Endothelial cell of umbilical vein (primary cell): ENCODE data around the gene KAZN. TPM values are rescaled to one million over a fixed set of nuclear protein-coding genes. Genes with fewer than 3 reads are reported as not detected.

ENCODE experiments used
- BruUV-seq: library from RNA; stranded (reverse); fragments of 400-500 nt; replicated peaks from 2 replicates; lab custom pipeline; 2021; lab: Mats Ljungman, UMichigan
- CTCF ChIA-PET: fragments of 300-600, 350-600 bp; sonication (Branson Sonifier 250); formaldehyde crosslinking; loops from one replicate; lab custom pipeline; 2021; ENCODE audit warnings: antibody characterized with exemption, inconsistent platforms; lab: Charles Lee
- POLR2A ChIA-PET: fragments of 300-600, 350-600 bp; sonication (Branson Sonifier 250); formaldehyde crosslinking; loops from one replicate; lab custom pipeline; 2021; ENCODE audit warnings: antibody characterized with exemption, inconsistent platforms; lab: Charles Lee
- DNase-seq: peaks from one replicate; pipeline ENCODE4 v3.0.0-alpha.2; 2011; ENCODE audit warnings: low read depth, low spot score
- FAIRE-seq: peaks from 2 replicates; lab custom pipeline; 2011; peaks lifted over from hg19 to GRCh38; lab: Jason Lieb, UNC
- H2AFZ ChIP-seq: 2 replicates; pipeline ENCODE4 v1.6.0; 2012; ENCODE audit warnings: low read depth, low read length, control low read depth, inconsistent platforms
- H3K27ac ChIP-seq: 2 replicates; pipeline ENCODE4 v1.5.1; 2011; ENCODE audit warnings: low read depth, mild to moderate bottlenecking, control low read depth, low read length, moderate library complexity; ENCODE audit not compliant: insufficient read depth
- H3K27me3 ChIP-seq, 2 experiments: 2 replicates each; pipeline versions ENCODE4 v1.6.0 to v1.6.1; 2011; ENCODE audit warnings: low read length in 2 of 2, mixed read lengths in 1 of 2; ENCODE audit not compliant: control insufficient read depth in 2 of 2, insufficient read depth in 2 of 2
- H3K36me3 ChIP-seq, 2 experiments: 2 replicates in 1 of 2; 3 replicates in 1 of 2; pipeline ENCODE4 v1.5.1; 2011; ENCODE audit warnings: low read length in 2 of 2, mild to moderate bottlenecking in 1 of 2, moderate library complexity in 1 of 2; ENCODE audit not compliant: control insufficient read depth in 2 of 2, insufficient read depth in 2 of 2; ENCODE audit errors: extremely low read depth in 1 of 2
- H3K4me1 ChIP-seq: 3 replicates; pipeline ENCODE4 v1.5.1; 2011; ENCODE audit warnings: mild to moderate bottlenecking, low read length; ENCODE audit not compliant: control insufficient read depth, insufficient read depth; ENCODE audit errors: extremely low read depth
- H3K4me2 ChIP-seq: 2 replicates; pipeline ENCODE4 v1.6.1; 2011; ENCODE audit warnings: low read length, control low read depth, mixed read lengths; ENCODE audit not compliant: insufficient read depth
- H3K4me3 ChIP-seq, 3 experiments: fragments of 200-600 bp in 1 of 3; sonication (generic), shearing (Covaris generic) in 1 of 3; replicated peaks in 1 of 3; 2 replicates each; pipeline ENCODE4 v1.5.1; 2011 to 2016; ENCODE audit warnings: control low read depth in 3 of 3, low read length in 3 of 3, mild to moderate bottlenecking in 2 of 3, inconsistent platforms in 1 of 3, low read depth in 1 of 3, moderate library complexity in 1 of 3; ENCODE audit not compliant: insufficient read depth in 1 of 3
- H3K79me2 ChIP-seq: 2 replicates; pipeline ENCODE4 v1.6.0; 2012; ENCODE audit warnings: low read length, inconsistent platforms; ENCODE audit not compliant: control insufficient read depth, insufficient read depth
- H3K9ac ChIP-seq: replicated peaks from 2 replicates; pipeline ENCODE3; 2011; ENCODE audit warnings: low read length, control low read depth; ENCODE audit not compliant: insufficient read depth; ENCODE audit errors: extremely low read depth
- H3K9me1 ChIP-seq: replicated peaks from 3 replicates; pipeline ENCODE4 v1.6.0; 2011; ENCODE audit warnings: mild to moderate bottlenecking, low read length; ENCODE audit not compliant: control insufficient read depth, insufficient read depth; ENCODE audit errors: extremely low read depth
- H3K9me3 ChIP-seq: replicated peaks from 2 replicates; pipeline ENCODE4 v1.5.1; 2012; ENCODE audit warnings: low read length, inconsistent platforms; ENCODE audit not compliant: control insufficient read depth, insufficient read depth
- H4K20me1 ChIP-seq: replicated peaks from 2 replicates; pipeline ENCODE3; 2011; ENCODE audit warnings: mild to moderate bottlenecking, low read length; ENCODE audit not compliant: control insufficient read depth, insufficient read depth; ENCODE audit errors: extremely low read depth
- EZH2 ChIP-seq: IDR thresholded peaks from 2 replicates; pipeline ENCODE4 v1.6.1; 2012; ENCODE audit warnings: borderline replicate concordance, low read depth, mild to moderate bottlenecking, moderate library complexity, low read length, inconsistent platforms; ENCODE audit not compliant: severe bottlenecking
- FOS ChIP-seq: IDR thresholded peaks from 2 replicates; pipeline ENCODE4 v1.6.1; 2011; ENCODE audit warnings: mild to moderate bottlenecking, low read length, moderate library complexity, borderline replicate concordance; ENCODE audit not compliant: insufficient read depth
- GATA2 ChIP-seq: IDR thresholded peaks from 2 replicates; pipeline ENCODE4 v1.7.0; 2011; ENCODE audit warnings: low read depth, mild to moderate bottlenecking, moderate library complexity, mixed read lengths, low read length; ENCODE audit not compliant: insufficient read length, insufficient read depth
- JUN ChIP-seq: IDR thresholded peaks from 2 replicates; pipeline ENCODE4 v1.6.1; 2011; ENCODE audit warnings: borderline replicate concordance, low read depth; ENCODE audit not compliant: insufficient read length, insufficient read depth
- MYC ChIP-seq: IDR thresholded peaks from one replicate; pipeline ENCODE4 v1.6.1; 2011; ENCODE audit warnings: mild to moderate bottlenecking, low read depth, low read length
- POLR2A ChIP-seq: IDR thresholded peaks from 2 replicates; pipeline ENCODE4 v1.6.1; 2012; ENCODE audit warnings: low read depth, mild to moderate bottlenecking, control low read depth, low read length
- POLR2AphosphoS5 ChIP-seq: IDR thresholded peaks from 2 replicates; pipeline ENCODE4 v1.6.1; 2012; ENCODE audit warnings: low read depth, mild to moderate bottlenecking, control low read depth, low read length, moderate library complexity; ENCODE audit not compliant: insufficient read depth
- dilution Hi-C: fragments of 300-500 bp; cut with MboI; formaldehyde crosslinking; loops from one replicate; pipeline ENCODE4 v1.15.0; 2019; ENCODE audit warnings: low sequenced_read_pairs; ENCODE audit not compliant: extremely low pct_ligation_motif_present
- intact Hi-C: fragments of 100-400 bp; cut with micrococcal nuclease; formaldehyde crosslinking; loops from one replicate; pipeline ENCODE4 v1.10.0; 2022
- polyA plus RNA-seq, 4 experiments: library from polyadenylated mRNA; depleted of rRNA in 3 of 4; stranded (reverse) in 3 of 4; unstranded in 1 of 4; fragments of >200 nt; gene quantifications; 2 replicates each; pipeline versions ENCODE4 v1.2.1 to v1.2.3, GENCODE V29; 2011 to 2012; ENCODE audit warnings: missing spikeins in 1 of 4
- total RNA-seq: library from RNA; stranded (reverse); gene quantifications from 2 replicates; pipeline ENCODE4 v1.2.3, GENCODE V29; 2021
- TF ChIP-seq, protein P1 (sequence below), 2 donors: IDR thresholded peaks; 1 replicate in 1 of 2; 2 replicates in 1 of 2; pipeline ENCODE4 v1.5.1; 2011; ENCODE audit warnings: low read length in 2 of 2, mild to moderate bottlenecking in 2 of 2, moderate library complexity in 2 of 2, control low read depth in 1 of 2, inconsistent platforms in 1 of 2, low read depth in 1 of 2; ENCODE audit not compliant: insufficient read depth in 1 of 2; ENCODE audit errors: extremely low read depth in 1 of 2
- TF ChIP-seq, protein P2 (sequence below): IDR thresholded peaks from 2 replicates; pipeline ENCODE4 v1.6.1; 2011; ENCODE audit not compliant: insufficient read depth, insufficient read length

KAZN gene
- total and polyA plus RNA-seq, 2 donors (not counting 3 experiments of a cell fraction or from before 2014, with no cell fraction given): 1.6 to 5.8 TPM

DNA sequence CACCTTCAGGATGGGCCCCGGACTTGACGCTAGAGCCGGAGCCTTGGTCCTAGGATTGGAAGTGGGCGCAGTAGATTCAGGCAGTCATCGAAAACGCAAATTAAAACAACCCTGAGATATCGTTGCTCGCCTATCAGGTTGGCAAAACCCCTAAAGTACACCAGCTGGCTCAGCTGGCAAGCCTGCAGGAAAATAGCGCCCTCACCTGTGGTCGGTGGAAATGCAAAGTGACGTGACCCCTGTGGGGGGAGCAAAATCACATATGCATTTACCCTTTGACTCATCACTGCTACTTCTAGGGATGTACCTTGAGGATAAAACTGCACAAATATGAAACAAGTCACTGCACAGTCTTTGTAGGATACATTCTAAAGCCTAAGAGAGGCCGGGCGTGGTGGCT lies 384.8 kb downstream of the KAZN start:
- dilution Hi-C loops (no loop called here), intact Hi-C loops (no loop called here)
- H3K9me1 ChIP-seq: no peaks in the 10 kb centered on the region
- H3K79me2 ChIP-seq: no peaks in the 10 kb centered on the region
- DNase-seq (no peak), FAIRE-seq (no peak)
- no peak overlapping the region for H3K27ac ChIP-seq
- no peaks in the 10 kb centered on the region for H3K9me3 ChIP-seq
- H3K27me3 ChIP-seq: no peaks in the 10 kb centered on the region
- ChIA-PET CTCF (no interaction called here), POLR2A (no interaction called here)
- no peak overlapping the region for H3K9ac ChIP-seq
- H4K20me1 ChIP-seq: no peaks in the 10 kb centered on the region
- H3K4me3 ChIP-seq: no peak overlapping the region
- H3K36me3 ChIP-seq: no peaks in the 10 kb centered on the region
- no peak overlapping the region for H2AFZ ChIP-seq
- no peak overlapping the region for H3K4me2 ChIP-seq
- BruUV-seq: no TSS peak
- no peaks in the 10 kb centered on the region for H3K4me1 ChIP-seq
- TF ChIP-seq JUN (no peak), GATA2 (no peak), MYC (no peak), POLR2AphosphoS5 (no peak), EZH2 (no peak), FOS (no peak), POLR2A (no peak)
- TF ChIP-seq, protein P1, sequence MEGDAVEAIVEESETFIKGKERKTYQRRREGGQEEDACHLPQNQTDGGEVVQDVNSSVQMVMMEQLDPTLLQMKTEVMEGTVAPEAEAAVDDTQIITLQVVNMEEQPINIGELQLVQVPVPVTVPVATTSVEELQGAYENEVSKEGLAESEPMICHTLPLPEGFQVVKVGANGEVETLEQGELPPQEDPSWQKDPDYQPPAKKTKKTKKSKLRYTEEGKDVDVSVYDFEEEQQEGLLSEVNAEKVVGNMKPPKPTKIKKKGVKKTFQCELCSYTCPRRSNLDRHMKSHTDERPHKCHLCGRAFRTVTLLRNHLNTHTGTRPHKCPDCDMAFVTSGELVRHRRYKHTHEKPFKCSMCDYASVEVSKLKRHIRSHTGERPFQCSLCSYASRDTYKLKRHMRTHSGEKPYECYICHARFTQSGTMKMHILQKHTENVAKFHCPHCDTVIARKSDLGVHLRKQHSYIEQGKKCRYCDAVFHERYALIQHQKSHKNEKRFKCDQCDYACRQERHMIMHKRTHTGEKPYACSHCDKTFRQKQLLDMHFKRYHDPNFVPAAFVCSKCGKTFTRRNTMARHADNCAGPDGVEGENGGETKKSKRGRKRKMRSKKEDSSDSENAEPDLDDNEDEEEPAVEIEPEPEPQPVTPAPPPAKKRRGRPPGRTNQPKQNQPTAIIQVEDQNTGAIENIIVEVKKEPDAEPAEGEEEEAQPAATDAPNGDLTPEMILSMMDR (IDR thresholded peaks at IDR 0.05; ENCODE audit: extremely low read depth in 1 of 2, insufficient read depth in 1 of 2, low read depth in 1 of 2, low read length in 2 of 2): no peak
- TF ChIP-seq, protein P2, sequence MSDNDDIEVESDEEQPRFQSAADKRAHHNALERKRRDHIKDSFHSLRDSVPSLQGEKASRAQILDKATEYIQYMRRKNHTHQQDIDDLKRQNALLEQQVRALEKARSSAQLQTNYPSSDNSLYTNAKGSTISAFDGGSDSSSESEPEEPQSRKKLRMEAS: no peak
